DND-41 (cell line): ENCODE results near the gene PDCD11.

Source experiments
- ATAC-seq: fragments of 200-7000 bp; cut with Tn5 transposase; 3 replicates; pipeline ENCODE4 v1.9.1; 2021; ENCODE audit warnings: low read depth; ENCODE audit not compliant: insufficient read depth
- DNase-seq: peaks from one replicate; pipeline ENCODE4 v3.0.0-alpha.2; 2020
- H2AFZ ChIP-seq: 2 replicates; pipeline ENCODE4 v1.6.0; 2012; ENCODE audit warnings: low read depth, low read length
- H3K27ac ChIP-seq: 2 replicates; pipeline ENCODE4 v1.5.1; 2012; ENCODE audit warnings: low read length, inconsistent platforms
- H3K27me3 ChIP-seq: fragments of 200-600 bp; sonication (generic); 2 replicates; pipeline ENCODE4 v1.6.0; 2012; ENCODE audit warnings: low read length, mild to moderate bottlenecking, inconsistent platforms; ENCODE audit not compliant: insufficient read depth, poor library complexity
- H3K36me3 ChIP-seq: 2 replicates; pipeline ENCODE4 v1.5.1; 2012; ENCODE audit warnings: low read length, inconsistent platforms; ENCODE audit not compliant: insufficient read depth
- H3K4me1 ChIP-seq: 2 replicates; pipeline ENCODE4 v1.5.1; 2012; ENCODE audit warnings: mild to moderate bottlenecking, low read length; ENCODE audit not compliant: insufficient read depth
- H3K4me2 ChIP-seq: 2 replicates; pipeline ENCODE4 v1.6.0; 2012; ENCODE audit warnings: mild to moderate bottlenecking, moderate library complexity, low read length, inconsistent platforms; ENCODE audit not compliant: insufficient read depth
- H3K4me3 ChIP-seq, 2 experiments: fragments of 200-600 bp in 1 of 2; shearing (Covaris generic) in 1 of 2; 2 replicates each; pipeline ENCODE4 v1.5.1; 2012 to 2016; ENCODE audit warnings: inconsistent platforms in 2 of 2, low read length in 2 of 2, mild to moderate bottlenecking in 2 of 2, low read depth in 1 of 2, moderate library complexity in 1 of 2
- H3K79me2 ChIP-seq: 2 replicates; pipeline ENCODE4 v1.6.0; 2012; ENCODE audit warnings: low read length, inconsistent platforms; ENCODE audit not compliant: insufficient read depth
- H3K9ac ChIP-seq: 2 replicates; pipeline ENCODE4 v1.6.0; 2012; ENCODE audit warnings: low read depth, mild to moderate bottlenecking, inconsistent platforms, low read length, moderate library complexity
- H3K9me3 ChIP-seq: 2 replicates; pipeline ENCODE4 v1.5.1; 2012; ENCODE audit warnings: low read length, moderate library complexity, mild to moderate bottlenecking, inconsistent platforms; ENCODE audit not compliant: insufficient read depth, severe bottlenecking
- H4K20me1 ChIP-seq: 2 replicates; pipeline ENCODE4 v1.6.0; 2012; ENCODE audit warnings: low read length; ENCODE audit not compliant: insufficient read depth
- EZH2 ChIP-seq: IDR thresholded peaks from 3 replicates; pipeline ENCODE4 v1.6.1; 2012; ENCODE audit warnings: borderline replicate concordance, low read depth, mild to moderate bottlenecking, moderate library complexity, low read length, inconsistent platforms; ENCODE audit not compliant: severe bottlenecking
- TF ChIP-seq, protein P1 (sequence below): IDR thresholded peaks from 2 replicates; pipeline ENCODE4 v1.5.1; 2012; ENCODE audit warnings: borderline replicate concordance, low read length, moderate library complexity, mild to moderate bottlenecking; ENCODE audit not compliant: poor library complexity, severe bottlenecking; ENCODE audit errors: extremely low read depth

The PDCD11 gene

DNA sequence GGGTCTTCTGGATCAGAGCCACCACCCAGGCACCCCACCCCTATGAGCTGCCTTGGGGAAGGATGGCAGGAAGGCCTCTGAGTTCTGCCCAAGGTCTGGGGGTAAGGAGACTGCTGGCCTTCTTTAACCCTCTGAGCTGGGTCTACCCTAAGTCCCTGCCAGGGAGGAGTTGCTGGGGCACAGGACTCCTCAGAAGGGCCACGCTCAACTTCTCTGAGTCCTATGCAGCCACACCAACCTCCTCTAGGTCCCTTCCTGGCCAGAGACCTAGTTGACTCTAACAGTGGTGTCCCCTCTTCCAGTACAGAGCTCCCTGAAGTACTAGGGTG lies 94.5 kb downstream of the PDCD11 start:
- H3K36me3 ChIP-seq = no peaks in the 10 kb centered on the region
- no peaks in the 10 kb centered on the region for H3K4me1 ChIP-seq
- no peaks in the 10 kb centered on the region for H3K79me2 ChIP-seq
- H2AFZ ChIP-seq = no peak overlapping the region
- no peak overlapping the region for H3K4me2 ChIP-seq
- peaks cover 4% of the 10 kb centered on the region for H3K27me3 ChIP-seq
- DNase-seq (no peak), ATAC-seq (peak; percentile 22; the same call in 1 of the 3 replicates)
- H3K4me3 ChIP-seq = no peak overlapping the region
- no peak overlapping the region for H3K9ac ChIP-seq
- no peaks in the 10 kb centered on the region for H3K9me3 ChIP-seq
- H4K20me1 ChIP-seq = no peaks in the 10 kb centered on the region
- TF ChIP-seq EZH2 = no peak
- TF ChIP-seq, protein P1, sequence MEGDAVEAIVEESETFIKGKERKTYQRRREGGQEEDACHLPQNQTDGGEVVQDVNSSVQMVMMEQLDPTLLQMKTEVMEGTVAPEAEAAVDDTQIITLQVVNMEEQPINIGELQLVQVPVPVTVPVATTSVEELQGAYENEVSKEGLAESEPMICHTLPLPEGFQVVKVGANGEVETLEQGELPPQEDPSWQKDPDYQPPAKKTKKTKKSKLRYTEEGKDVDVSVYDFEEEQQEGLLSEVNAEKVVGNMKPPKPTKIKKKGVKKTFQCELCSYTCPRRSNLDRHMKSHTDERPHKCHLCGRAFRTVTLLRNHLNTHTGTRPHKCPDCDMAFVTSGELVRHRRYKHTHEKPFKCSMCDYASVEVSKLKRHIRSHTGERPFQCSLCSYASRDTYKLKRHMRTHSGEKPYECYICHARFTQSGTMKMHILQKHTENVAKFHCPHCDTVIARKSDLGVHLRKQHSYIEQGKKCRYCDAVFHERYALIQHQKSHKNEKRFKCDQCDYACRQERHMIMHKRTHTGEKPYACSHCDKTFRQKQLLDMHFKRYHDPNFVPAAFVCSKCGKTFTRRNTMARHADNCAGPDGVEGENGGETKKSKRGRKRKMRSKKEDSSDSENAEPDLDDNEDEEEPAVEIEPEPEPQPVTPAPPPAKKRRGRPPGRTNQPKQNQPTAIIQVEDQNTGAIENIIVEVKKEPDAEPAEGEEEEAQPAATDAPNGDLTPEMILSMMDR = no peak
- no peak overlapping the region for H3K27ac ChIP-seq

DNA sequence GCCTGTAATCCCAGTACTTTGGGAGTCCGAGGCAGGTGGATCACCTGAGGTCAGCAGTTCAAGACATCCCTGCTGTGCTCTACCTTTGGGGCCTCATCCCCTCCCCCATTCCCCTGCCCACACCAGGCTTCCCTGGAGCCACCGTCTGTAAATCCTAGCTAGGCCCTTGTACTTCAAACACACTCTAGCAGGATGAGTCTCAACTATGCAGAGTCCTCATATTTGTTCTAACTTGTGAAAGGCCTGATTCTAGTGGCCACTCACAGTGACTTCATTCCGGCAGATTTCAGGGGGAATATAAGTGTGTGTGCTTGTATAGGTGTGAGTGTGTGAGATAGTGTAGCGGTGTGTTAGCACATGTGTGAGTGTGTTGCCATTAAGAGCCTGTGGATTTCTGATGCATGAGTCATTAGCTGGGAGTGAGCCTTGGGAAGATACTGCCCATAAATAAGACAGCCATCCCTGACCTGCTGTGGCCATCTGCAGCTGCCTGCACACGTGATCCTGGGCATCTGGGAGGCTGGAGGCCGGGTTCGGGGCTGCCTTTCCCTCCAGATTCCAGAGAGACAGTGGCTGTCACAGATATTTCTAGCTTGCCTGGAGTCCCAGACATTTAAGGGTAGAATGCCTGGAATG lies 95.4 kb downstream of the PDCD11 start:
- H3K4me2 ChIP-seq = no peak overlapping the region
- DNase-seq = no peak
- no peaks in the 10 kb centered on the region for H3K79me2 ChIP-seq
- peaks cover 8% of the 10 kb centered on the region for H3K27me3 ChIP-seq
- TF ChIP-seq, protein P1 = no peak
- H3K4me1 ChIP-seq = no peaks in the 10 kb centered on the region
- no peaks in the 10 kb centered on the region for H3K9me3 ChIP-seq
- H2AFZ ChIP-seq = no peak overlapping the region
- no peak overlapping the region for H3K27ac ChIP-seq
- no peak overlapping the region for H3K9ac ChIP-seq
- no peak for ATAC-seq
- H3K36me3 ChIP-seq = no peaks in the 10 kb centered on the region
- H3K4me3 ChIP-seq = no peak overlapping the region
- no peaks in the 10 kb centered on the region for H4K20me1 ChIP-seq

DNA sequence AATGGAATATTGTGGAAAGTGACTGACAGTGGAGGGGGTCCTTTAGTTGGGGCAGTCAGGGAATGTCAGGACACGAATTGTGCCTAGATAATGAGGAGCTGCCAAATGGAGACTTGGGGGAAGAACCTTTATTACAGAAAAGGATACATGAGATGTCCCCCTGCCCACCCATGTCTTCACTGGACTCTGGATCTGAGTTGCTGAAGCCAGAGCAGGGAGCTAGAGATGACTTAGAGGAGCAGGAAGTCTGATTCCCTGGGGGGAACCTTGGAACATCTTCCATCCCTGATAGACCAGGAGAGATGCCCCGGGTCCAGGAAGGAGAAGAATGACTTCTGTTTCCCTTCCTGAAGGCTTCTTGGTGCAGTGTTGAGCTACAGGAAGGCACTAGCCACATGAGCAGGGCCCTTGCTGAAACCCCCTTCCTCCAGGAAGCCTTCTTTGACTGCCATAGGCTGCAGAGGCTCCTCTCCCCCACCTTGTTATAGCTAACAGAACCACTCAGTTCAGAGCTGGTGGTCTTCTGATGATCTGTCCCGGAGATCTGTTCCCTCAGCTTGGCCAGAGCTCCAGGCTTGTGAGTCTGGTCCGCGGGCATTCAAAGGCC lies 96.3 kb downstream of the PDCD11 start:
- Histone ChIP-seq H3K27ac (no peak overlapping the region), H3K4me2 (no peak overlapping the region), H3K36me3 (no peaks in the 10 kb centered on the region), H3K27me3 (peaks cover 15% of the 10 kb centered on the region), H3K9ac (no peak overlapping the region), H3K4me1 (no peaks in the 10 kb centered on the region), H3K4me3 (no peak overlapping the region), H4K20me1 (no peaks in the 10 kb centered on the region), H2AFZ (no peak overlapping the region), H3K79me2 (no peaks in the 10 kb centered on the region), H3K9me3 (no peaks in the 10 kb centered on the region)
- no peak for ATAC-seq
- DNase-seq = no peak
- no peak for TF ChIP-seq EZH2
- TF ChIP-seq, protein P1 = no peak
